DOHH2 (cell line): ENCODE results near the gene AP3S2.

Experiments used
- CTCF ChIP-seq: fragments of 200-600 bp; sonication (generic); IDR thresholded peaks from one replicate; pipeline ENCODE4 v1.5.1; 2014; ENCODE audit warnings: antibody characterized with exemption, mild to moderate bottlenecking, low read depth, low read length; ENCODE audit not compliant: poor library complexity, severe bottlenecking
- EZH2phosphoT487 ChIP-seq: fragments of 200-600 bp; sonication (generic); IDR thresholded peaks from 2 replicates; pipeline ENCODE4 v1.6.1; 2017; ENCODE audit warnings: borderline replicate concordance, mild to moderate bottlenecking, antibody characterized with exemption, low read length, moderate library complexity, mixed read lengths

DNA sequence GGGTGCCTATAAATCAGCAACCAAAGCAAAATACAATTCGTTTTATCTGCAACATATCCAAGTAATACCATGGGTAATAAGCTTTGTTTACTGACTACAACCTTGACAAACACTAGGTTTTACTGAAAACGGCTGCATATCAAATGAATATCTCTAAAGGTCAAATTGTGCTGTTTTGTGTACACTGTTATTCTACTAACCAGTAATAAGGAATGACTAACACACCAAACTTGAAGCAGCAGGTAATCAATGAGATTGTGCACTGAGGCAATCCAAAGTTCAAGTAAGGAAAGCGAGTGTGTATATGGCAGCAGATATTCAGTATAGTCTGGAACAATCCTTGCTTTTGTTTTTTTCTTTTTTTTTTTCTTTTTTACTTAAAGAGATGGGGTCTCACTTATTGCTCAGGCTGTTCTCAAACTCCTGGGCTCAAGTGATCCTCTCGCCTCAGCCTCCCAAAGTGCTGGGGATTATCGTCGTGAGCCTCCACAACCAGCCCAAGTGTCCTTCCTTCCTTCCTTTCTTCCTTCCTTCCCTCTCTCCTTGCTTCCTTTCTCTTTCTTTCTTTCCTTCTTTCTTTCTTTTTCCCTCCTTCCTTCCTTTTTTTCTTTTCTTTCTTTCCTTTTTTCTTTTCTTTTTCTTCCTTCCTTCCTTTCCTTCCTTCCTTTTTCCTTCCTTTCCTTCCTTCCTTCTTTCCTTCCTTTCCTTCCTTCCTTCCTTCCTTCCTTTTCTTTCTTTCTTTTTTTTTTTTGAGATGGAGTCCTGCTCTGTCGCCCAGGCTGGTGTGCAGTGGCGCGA lies 34.9 kb downstream of the AP3S2 start:
- TF ChIP-seq CTCF (no peak), EZH2phosphoT487 (no peak)
